ENCODE data around the gene ZNF808. TPM values are rescaled to one million over a fixed set of nuclear protein-coding genes. Genes with fewer than 3 reads are reported as not detected.
"Not testable (repeated sequence)": the region's sequence is repeated elsewhere in the genome, so short reads cannot be mapped to it uniquely, and the experiment has no call there.

The ZNF808 gene
- total RNA-seq, result 10 to 100 TPM; 26.5 to 46.7 (median 41.3) TPM
- 53.4 TPM for total RNA-seq (2013)
- total RNA-seq, result 17.1 to 65.8 (median 31.4) reads per million in 29 experiments

GRCh38 chr19:52527134-52527955, at the start of gene ZNF808:
Gene ZNF808 (plus strand): TSS chr19:52527668. CDS start chr19:52543285, 15,617 bp downstream.
- DNase-seq (peak; percentile 87 to 99 (median 96)), ATAC-seq (replicated peaks in 1 of 4) (peak; percentile 93 to 97 (median 96))
- Histone ChIP-seq H3K27ac (ENCODE audit: low read length) (peak within 1 kb of the TSS; percentile 85), H3K27me3 (replicated peaks in 1 of 2; ENCODE audit: control insufficient read depth in 2 of 2, extremely low read depth in 1 of 2, insufficient read depth in 2 of 2, low read length in 1 of 2) (peaks cover 0 to under 1% of the 10 kb centered on the region in 2 experiments), H3K9me3 (no peaks in the 10 kb centered on the region), H3K4me3 (ENCODE audit: control insufficient read depth in 1 of 2, extremely low read depth in 1 of 2, low read length in 1 of 2) (peak within 1 kb of the TSS; percentile 93 to 97), H3K4me1 (ENCODE audit: control insufficient read depth in 1 of 2, extremely low read depth in 1 of 2, insufficient read depth in 2 of 2, low read length in 2 of 2) (peaks cover 3 to 26% of the 10 kb centered on the region in 2 experiments), H3K36me3 (ENCODE audit: control insufficient read depth in 2 of 2, extremely low read depth in 1 of 2, insufficient read depth in 1 of 2, low read length in 1 of 2) (no peaks in the 10 kb centered on the region)
- 0% methylated on average over 33 of the region's 54 CpGs for WGBS (ENCODE audit: insufficient coverage)
- Mint-ChIP-seq H3K9me3 (peaks cover 0 to 6% (median under 1%) of the 10 kb centered on the region in 3 donors), H3K27me3 (no peaks in the 10 kb centered on the region), H3K36me3 (peaks cover 6% of the 10 kb centered on the region), H3K4me1 (peaks cover 27 to 38% (median 37%) of the 10 kb centered on the region in 3 donors), H3K4me3 (peak within 1 kb of the TSS; percentile 95 to 98 (median 97)), H3K27ac (peak within 1 kb of the TSS; percentile 97 to 99)
- ChIA-PET CTCF (no interaction called here), POLR2A (interaction anchor here (0.6 to 0.7 kb wide), 2 partner anchors 219 to 261 kb away, joined by 5 to 7 read pairs; no protein-coding TSS in a partner anchor)

GRCh38 chr19:52484111-52484743, 43.2 kb upstream of the ZNF808 start:
- H3K27me3 Mint-ChIP-seq; H3K27ac ChIP-seq (ENCODE audit: low read length); H3K4me3 Mint-ChIP-seq; ATAC-seq (replicated peaks in 1 of 4); H3K4me3 ChIP-seq (ENCODE audit: control insufficient read depth in 1 of 2, extremely low read depth in 1 of 2, low read length in 1 of 2); POLR2A ChIA-PET; H3K9me3 ChIP-seq; H3K36me3 ChIP-seq (ENCODE audit: control insufficient read depth in 2 of 2, extremely low read depth in 1 of 2, insufficient read depth in 1 of 2, low read length in 1 of 2); DNase-seq; H3K27me3 ChIP-seq (replicated peaks in 1 of 2; ENCODE audit: control insufficient read depth in 2 of 2, extremely low read depth in 1 of 2, insufficient read depth in 2 of 2, low read length in 1 of 2); H3K4me1 ChIP-seq (ENCODE audit: control insufficient read depth in 1 of 2, extremely low read depth in 1 of 2, insufficient read depth in 2 of 2, low read length in 2 of 2); CTCF ChIA-PET; H3K4me1 Mint-ChIP-seq; H3K27ac Mint-ChIP-seq: not testable (repeated sequence)
- no CpG with 5 or more reads among the region's 7 CpGs for WGBS (ENCODE audit: insufficient coverage)
- Mint-ChIP-seq H3K36me3 (peaks cover 25% of the 10 kb centered on the region), H3K9me3 (peaks cover 21 to 46% (median 36%) of the 10 kb centered on the region in 3 donors)

- POLR2A ChIA-PET; ATAC-seq (replicated peaks in 1 of 4); H3K4me3 ChIP-seq (ENCODE audit: control insufficient read depth in 1 of 2, extremely low read depth in 1 of 2, low read length in 1 of 2); DNase-seq; H3K27me3 Mint-ChIP-seq; H3K4me3 Mint-ChIP-seq; H3K4me1 ChIP-seq (ENCODE audit: control insufficient read depth in 1 of 2, extremely low read depth in 1 of 2, insufficient read depth in 2 of 2, low read length in 2 of 2); H3K4me1 Mint-ChIP-seq; H3K9me3 ChIP-seq; H3K27ac ChIP-seq (ENCODE audit: low read length); H3K27ac Mint-ChIP-seq; H3K36me3 ChIP-seq (ENCODE audit: control insufficient read depth in 2 of 2, extremely low read depth in 1 of 2, insufficient read depth in 1 of 2, low read length in 1 of 2); H3K27me3 ChIP-seq (replicated peaks in 1 of 2; ENCODE audit: control insufficient read depth in 2 of 2, extremely low read depth in 1 of 2, insufficient read depth in 2 of 2, low read length in 1 of 2); CTCF ChIA-PET: not testable (repeated sequence)
- H3K36me3 Mint-ChIP-seq, result peaks cover 24% of the 10 kb centered on the region
- 71% methylated on average over 4 of the region's 7 CpGs for WGBS (ENCODE audit: insufficient coverage)
- peaks cover 21 to 48% (median 37%) of the 10 kb centered on the region in 3 donors for H3K9me3 Mint-ChIP-seq
Observed at GRCh38 chr19:52485064-52485463, 42.4 kb upstream of the ZNF808 start.

- ATAC-seq (replicated peaks in 1 of 4); POLR2A ChIA-PET: not testable (repeated sequence)
- no CpG with 5 or more reads among the region's 8 CpGs for WGBS (ENCODE audit: insufficient coverage)
Observed at GRCh38 chr19:52485561-52486240, 41.8 kb upstream of the ZNF808 start.

GRCh38 chr19:52492201-52492993, 35.1 kb upstream of the ZNF808 start:
- H3K9me3 ChIP-seq, result no peaks in the 10 kb centered on the region
- H3K27me3 ChIP-seq (replicated peaks in 1 of 2; ENCODE audit: control insufficient read depth in 2 of 2, extremely low read depth in 1 of 2, insufficient read depth in 2 of 2, low read length in 1 of 2), result peaks cover 0 to 19% of the 10 kb centered on the region in 2 experiments
- Mint-ChIP-seq H3K4me3 (peak overlapping the region in 1 of 3 donors; percentile 47), H3K4me1 (no peaks in the 10 kb centered on the region), H3K27me3 (peaks cover 0 to 9% of the 10 kb centered on the region in 2 donors), H3K9me3 (peaks cover 6 to 44% (median 31%) of the 10 kb centered on the region in 3 donors), H3K36me3 (peaks cover 22% of the 10 kb centered on the region), H3K27ac (no peak overlapping the region)
- no peak overlapping the region for H3K27ac ChIP-seq (ENCODE audit: low read length)
- CTCF ChIA-PET, result no interaction called here
- peak overlapping the region in 1 of 2 donors; percentile 44 for H3K4me3 ChIP-seq (ENCODE audit: control insufficient read depth in 1 of 2, extremely low read depth in 1 of 2, low read length in 1 of 2)
- peaks cover 0 to 3% of the 10 kb centered on the region in 2 experiments for H3K4me1 ChIP-seq (ENCODE audit: control insufficient read depth in 1 of 2, extremely low read depth in 1 of 2, insufficient read depth in 2 of 2, low read length in 2 of 2)
- DNase-seq (peak in 5 of 35 experiments; percentile 1 to 12 (median 3)), ATAC-seq (replicated peaks in 1 of 4) (no peak)
- POLR2A ChIA-PET, result no interaction called here
- 52% methylated on average over 33 of the region's 37 CpGs for WGBS (ENCODE audit: insufficient coverage)
- no peaks in the 10 kb centered on the region for H3K36me3 ChIP-seq (ENCODE audit: control insufficient read depth in 2 of 2, extremely low read depth in 1 of 2, insufficient read depth in 1 of 2, low read length in 1 of 2)

More at GRCh38 chr19:52485561-52486240, 41.8 kb upstream of the ZNF808 start:
- H3K27me3 ChIP-seq (replicated peaks in 1 of 2; ENCODE audit: control insufficient read depth in 2 of 2, extremely low read depth in 1 of 2, insufficient read depth in 2 of 2, low read length in 1 of 2); DNase-seq; H3K36me3 ChIP-seq (ENCODE audit: control insufficient read depth in 2 of 2, extremely low read depth in 1 of 2, insufficient read depth in 1 of 2, low read length in 1 of 2); H3K9me3 ChIP-seq; H3K4me1 Mint-ChIP-seq; H3K27ac ChIP-seq (ENCODE audit: low read length); H3K4me1 ChIP-seq (ENCODE audit: control insufficient read depth in 1 of 2, extremely low read depth in 1 of 2, insufficient read depth in 2 of 2, low read length in 2 of 2); H3K27me3 Mint-ChIP-seq; H3K27ac Mint-ChIP-seq; H3K4me3 Mint-ChIP-seq; H3K4me3 ChIP-seq (ENCODE audit: control insufficient read depth in 1 of 2, extremely low read depth in 1 of 2, low read length in 1 of 2); CTCF ChIA-PET: not testable (repeated sequence)
- H3K9me3 Mint-ChIP-seq, result peaks cover 21 to 52% (median 38%) of the 10 kb centered on the region in 3 donors
- peaks cover 21% of the 10 kb centered on the region for H3K36me3 Mint-ChIP-seq
